B cell (primary cell): ENCODE data around the gene RPSA.

ENCODE experiments used
- CTCF ChIP-seq: fragments of 200-600 bp; IDR thresholded peaks from one replicate; pipeline ENCODE4 v1.8.0; 2022; ENCODE audit warnings: antibody characterized with exemption, mild to moderate bottlenecking
- EZH2 ChIP-seq: IDR thresholded peaks from 2 replicates; pipeline ENCODE4 v1.6.1; 2012; ENCODE audit warnings: borderline replicate concordance, low read depth, mild to moderate bottlenecking, moderate library complexity, low read length; ENCODE audit not compliant: insufficient read depth, poor library complexity, severe bottlenecking

- TF ChIP-seq CTCF (no peak), EZH2 (no peak)
Observed at GRCh38 chr3:39457361-39457760, 50.8 kb downstream of the RPSA start.
